Peyer's patch (tissue), 4 donors: Measurements from ENCODE around the gene GSG1.

Experiments used
- POLR2A ChIP-seq, 2 donors: fragments of 450-650 bp; IDR thresholded peaks; one replicate each; pipeline ENCODE4 v1.5.1; 2017; ENCODE audit warnings: antibody characterized with exemption in 2 of 2, mild to moderate bottlenecking in 2 of 2, moderate library complexity in 2 of 2
- TF ChIP-seq, protein P1 (sequence below), 6 experiments: fragments of 450-650 bp in 4 of 6; fragments of 200-600 bp in 2 of 6; sonication (generic) in 1 of 6; IDR thresholded peaks; one replicate each; pipeline ENCODE4 v1.5.1; 2017 to 2019; ENCODE audit warnings: antibody characterized with exemption in 6 of 6, mild to moderate bottlenecking in 3 of 6, moderate library complexity in 1 of 6

DNA sequence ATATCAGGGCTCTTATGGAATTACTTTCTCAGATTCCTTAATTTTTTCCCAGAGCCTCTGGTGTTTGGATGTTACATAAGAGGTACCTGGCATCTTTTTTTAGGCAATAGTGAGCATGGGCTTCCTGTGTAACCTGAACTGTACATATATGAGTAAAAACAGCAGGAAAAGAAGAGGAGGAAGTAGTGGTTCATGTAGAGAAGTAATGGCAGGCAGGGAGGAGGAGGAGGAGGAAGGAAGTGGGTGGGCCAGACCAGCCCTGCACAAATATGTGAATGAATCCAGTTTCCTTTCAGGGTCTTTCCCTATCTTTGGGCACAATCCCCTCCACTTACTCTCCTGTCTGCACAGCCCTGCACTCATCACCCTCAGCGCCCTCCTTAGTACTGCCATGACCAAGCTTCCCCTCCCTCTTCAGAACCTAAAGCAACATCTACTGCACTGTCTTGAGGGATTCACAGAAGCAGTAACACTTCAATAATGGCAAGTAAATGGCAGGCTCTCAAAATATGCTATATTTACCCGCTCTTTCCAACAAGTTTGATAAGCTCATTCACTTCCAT lies 40.9 kb upstream of the GSG1 start:
- TF ChIP-seq, protein P1, sequence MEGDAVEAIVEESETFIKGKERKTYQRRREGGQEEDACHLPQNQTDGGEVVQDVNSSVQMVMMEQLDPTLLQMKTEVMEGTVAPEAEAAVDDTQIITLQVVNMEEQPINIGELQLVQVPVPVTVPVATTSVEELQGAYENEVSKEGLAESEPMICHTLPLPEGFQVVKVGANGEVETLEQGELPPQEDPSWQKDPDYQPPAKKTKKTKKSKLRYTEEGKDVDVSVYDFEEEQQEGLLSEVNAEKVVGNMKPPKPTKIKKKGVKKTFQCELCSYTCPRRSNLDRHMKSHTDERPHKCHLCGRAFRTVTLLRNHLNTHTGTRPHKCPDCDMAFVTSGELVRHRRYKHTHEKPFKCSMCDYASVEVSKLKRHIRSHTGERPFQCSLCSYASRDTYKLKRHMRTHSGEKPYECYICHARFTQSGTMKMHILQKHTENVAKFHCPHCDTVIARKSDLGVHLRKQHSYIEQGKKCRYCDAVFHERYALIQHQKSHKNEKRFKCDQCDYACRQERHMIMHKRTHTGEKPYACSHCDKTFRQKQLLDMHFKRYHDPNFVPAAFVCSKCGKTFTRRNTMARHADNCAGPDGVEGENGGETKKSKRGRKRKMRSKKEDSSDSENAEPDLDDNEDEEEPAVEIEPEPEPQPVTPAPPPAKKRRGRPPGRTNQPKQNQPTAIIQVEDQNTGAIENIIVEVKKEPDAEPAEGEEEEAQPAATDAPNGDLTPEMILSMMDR (IDR thresholded peaks at IDR 0.05) = no peak
- TF ChIP-seq POLR2A (IDR thresholded peaks at IDR 0.05) = no peak
